ENCODE results near the gene KLK11.

KLK11 gene, protein sequence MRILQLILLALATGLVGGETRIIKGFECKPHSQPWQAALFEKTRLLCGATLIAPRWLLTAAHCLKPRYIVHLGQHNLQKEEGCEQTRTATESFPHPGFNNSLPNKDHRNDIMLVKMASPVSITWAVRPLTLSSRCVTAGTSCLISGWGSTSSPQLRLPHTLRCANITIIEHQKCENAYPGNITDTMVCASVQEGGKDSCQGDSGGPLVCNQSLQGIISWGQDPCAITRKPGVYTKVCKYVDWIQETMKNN

DNA sequence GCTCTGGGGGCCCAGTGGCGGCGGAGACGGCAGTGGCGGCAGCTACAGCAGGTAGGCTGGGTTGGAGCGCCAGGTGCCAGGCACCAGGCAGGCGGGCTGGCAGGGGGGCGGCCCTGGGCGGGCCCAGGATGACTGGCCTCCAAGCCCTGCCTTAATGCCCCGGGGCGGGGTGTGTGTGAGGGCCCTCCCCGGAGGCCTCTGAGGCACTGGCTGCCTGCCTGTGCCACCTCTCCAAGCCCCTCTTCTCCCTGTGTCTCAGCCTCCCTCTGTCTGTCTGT lies at the start of gene KLK11:
Gene KLK11 (minus strand): TSS at position 63 of the 278 bp plus-strand sequence. CDS start 985 bp downstream, outside the sequence.
- no peak for DNase-seq (ENCODE audit: low spot score)

DNA sequence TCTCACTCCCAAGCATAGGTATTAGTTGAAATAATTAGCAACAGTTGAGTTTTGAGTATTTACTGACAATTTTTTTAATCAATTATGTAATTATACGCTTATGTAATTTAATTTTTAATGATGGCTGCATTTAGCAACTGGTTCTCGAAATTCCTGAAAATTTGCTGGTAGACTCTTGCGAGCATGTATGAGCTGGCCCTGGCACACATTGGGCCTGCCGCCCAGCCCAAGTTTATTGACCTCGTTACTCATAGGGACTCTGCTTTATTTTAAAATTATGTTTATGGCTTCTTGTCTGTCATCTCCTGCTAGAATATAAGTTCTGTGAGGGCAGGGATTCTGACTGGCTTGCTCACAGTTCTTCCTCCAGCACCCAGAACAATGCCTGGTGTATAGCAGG lies 49.6 kb upstream of the KLK11 start:
- DNase-seq (ENCODE audit: low spot score) = no peak

DNA sequence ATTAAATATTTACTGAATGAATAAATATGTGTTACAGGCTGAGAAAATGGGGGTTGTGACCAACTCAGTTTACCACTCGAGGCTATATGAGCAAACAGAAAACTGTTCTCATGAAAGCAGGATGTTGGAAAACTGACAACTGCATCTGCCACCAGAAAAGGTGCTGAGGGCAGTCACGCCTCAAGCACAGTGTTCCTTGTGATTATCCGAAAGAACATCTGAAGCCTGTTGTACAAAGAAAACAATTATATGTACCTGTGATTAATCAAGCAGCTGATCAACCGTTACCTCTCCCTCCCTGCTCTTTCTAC lies 44.6 kb upstream of the KLK11 start:
- DNase-seq (ENCODE audit: low spot score) = no peak

DNA sequence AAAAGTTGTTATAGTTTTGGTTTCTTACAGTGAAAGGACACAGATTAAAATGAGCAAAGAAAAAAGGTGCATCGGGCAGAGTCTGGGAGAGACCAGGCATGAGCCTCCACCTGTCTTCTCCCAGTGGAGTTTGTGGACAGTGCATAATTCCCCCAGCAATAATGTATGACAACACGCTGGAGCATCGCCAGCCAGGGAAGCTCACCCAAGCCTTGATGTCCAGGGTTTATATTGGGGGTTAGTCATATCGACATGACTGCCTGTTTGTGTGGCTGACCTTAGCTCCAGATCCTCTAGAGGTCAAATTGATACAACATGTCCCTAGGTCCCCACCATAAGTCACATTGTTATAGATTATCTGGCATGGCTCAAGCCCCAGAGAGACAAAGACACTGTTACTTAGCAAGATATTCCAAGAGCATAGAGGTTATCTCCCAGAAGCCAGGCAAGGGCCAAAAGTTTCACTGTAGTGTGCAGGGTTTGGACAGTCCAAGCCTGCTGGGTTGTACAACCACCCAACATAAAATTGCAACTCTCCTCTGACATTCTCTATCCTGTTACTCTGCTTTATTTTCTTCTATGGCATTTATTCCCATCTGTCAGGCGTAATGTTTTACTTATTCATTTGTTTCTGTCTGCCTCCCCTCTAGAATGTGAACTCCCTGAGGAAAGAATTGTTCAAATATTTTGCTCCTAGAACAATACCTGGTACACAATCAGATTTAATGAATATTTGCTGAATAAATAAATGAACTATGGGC lies 44.1 kb upstream of the KLK11 start:
- DNase-seq (ENCODE audit: low spot score) = no peak

DNA sequence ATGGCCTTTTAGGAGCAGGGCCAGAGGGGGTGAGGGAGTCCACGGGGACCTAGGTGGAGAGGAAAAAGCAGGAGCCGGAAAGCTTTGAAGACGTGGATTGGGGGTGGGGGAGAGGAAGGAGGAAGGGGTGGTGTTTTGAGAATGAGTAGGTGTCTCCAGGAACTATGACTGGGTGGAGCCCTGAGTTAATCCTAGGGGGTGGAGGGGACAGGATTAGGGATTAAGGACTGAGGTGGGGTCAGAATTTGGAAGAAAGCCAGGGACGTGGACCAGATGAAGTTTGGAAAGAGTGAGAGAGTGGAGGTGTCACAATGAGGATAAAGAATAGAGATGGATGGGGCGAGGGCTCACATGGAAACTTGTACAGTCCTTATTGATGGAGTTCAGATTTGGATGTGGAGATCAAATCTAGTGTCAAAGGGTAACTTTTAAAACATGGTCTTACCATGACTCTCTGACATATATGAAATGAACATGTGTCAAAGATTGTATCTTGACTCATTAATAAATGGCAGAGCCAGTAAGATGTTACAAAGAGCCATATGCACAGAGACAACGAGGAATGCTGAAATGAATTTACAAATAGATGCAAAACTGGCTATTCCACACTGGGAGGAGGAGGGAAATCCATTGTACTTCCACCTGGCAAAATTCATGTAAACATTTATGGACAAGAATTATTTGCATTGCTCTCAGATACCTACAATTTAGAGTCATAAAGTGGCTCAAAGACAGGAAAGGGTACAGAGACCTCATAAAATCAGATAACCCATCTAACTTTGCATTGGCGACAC lies 40.2 kb upstream of the KLK11 start:
- DNase-seq (ENCODE audit: low spot score) = no peak

DNA sequence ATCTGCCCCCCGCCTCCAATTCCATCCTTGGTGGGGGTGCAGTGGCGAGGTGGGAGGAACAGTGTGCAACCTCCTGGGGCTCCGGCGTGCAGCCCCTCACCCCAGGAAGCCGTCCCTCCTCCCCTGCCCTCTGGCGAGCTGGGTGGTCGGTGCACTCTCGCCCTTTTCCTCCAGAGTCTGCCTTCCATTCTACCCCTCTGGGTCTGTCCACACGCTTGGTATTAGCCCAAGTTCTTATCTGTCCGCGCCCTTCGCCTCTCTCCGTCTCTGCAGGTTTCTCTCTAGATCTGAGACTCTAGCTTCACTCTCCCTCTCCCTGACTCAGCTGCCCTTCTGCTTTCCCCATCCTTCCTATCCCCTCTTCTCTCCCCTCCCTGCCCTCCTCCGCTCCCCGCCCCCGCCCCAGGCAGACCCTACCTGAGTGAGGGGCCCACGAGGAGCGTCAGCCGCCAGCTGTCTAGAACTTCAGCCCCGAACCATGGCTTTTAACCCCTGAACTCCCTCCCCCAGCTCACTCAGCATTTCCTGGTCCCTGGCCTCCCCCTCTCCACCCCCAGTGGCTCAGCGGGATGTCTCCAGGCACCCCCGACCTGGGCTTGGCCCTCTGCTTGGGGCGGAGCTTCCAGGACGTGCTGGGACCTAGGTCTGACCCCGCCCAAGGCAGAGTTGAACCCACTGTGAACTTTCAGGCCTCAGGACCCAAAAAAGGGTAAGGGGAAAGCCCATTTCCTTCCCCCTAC lies 39.0 kb upstream of the KLK11 start:
- DNase-seq (ENCODE audit: low spot score) = no peak

DNA sequence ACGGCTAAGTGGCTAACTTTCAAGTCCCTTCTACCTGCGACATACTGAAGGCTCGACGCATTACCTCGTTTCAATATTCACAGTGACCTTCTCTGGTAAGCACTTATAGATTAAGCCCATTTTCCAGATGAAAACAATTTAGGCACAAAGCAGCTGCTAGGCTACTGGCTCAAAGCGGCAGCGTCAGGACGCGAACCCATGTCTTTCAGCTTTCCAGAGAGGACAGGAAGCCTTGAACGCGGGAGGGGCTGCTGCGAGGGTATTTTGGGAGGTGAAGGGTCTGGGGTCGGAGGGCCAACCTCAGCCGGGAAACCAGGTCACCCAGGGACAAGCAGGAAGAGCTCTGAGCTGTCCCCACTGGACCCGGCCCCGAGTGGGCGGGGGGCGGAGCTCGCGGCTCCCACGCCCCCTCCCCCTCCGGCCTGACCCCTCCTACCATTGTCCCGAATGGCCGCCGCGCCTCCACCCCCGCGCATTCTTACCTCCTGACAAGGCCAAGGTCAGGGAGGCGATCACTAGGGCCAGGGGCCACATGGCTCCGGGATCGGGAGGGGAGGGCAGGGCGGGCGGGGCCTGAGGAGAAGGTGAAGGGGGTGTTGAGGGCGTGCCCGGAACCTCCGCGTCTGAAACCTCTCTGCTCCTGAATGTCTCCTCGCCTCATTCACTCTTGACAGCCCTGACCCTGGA lies 38.3 kb upstream of the KLK11 start, which contains the start of gene KLK13:
Gene KLK13 (minus strand): TSS at position 559 of the 687 bp plus-strand sequence. CDS start 25 bp downstream, at position 534.
- peak; percentile 31 for DNase-seq (ENCODE audit: low spot score)

DNA sequence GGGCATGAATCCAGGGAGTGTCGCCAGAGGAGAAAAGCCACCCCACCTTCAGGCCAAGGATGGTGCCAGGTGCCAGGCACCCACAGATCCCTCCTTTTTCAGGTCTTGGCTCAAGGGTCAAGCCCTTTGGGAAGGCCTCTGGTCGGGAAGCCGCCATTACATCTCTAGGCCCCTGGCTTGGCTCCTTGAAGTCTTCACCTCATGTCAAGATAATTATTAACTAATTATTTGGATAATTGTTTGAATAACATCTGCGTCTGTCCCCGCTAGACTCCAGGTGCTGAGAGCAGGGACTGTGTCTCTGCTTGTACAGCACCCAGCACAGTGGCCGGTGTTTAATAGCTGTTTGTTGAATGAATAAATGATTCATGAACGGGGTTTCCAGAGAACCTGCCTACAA lies 37.2 kb upstream of the KLK11 start:
- no peak for DNase-seq (ENCODE audit: low spot score)

DNA sequence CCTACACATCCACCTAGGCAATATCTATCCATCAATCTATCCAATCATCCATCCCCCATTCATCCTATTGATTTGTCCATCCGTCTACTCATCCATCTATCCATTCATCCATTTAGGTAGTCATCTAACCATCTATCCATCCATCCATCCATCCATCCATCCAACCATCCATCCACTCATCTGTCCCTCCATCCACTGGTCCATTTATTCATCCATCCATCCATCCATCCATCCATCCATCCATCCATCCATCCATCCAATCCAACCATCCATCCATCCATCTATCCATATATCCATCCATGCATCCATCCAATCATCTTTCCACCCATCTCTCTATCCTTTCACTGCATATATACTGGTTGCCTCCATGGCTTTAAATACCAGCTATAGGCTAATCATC lies 34.6 kb upstream of the KLK11 start:
- DNase-seq (ENCODE audit: low spot score) = no peak

DNA sequence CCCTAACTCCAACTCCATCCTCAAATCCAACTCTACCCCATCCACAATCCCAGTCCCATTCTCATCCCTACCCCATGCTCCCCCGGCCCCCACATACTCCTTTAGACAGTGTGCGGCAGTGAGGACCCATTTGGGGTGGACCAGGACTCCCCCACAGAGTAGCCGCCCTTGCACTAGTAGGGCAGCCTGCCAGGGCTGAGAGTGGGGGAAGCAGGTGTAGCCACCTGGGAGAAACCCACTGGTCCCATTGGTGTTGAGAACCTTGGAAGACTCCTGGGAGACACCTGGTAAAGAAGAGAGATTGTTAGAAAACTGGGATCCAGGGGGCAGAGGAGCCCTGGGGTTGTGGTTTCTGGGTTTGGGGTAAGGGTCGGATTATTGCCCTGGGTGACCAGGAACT lies 33.9 kb upstream of the KLK11 start:
- DNase-seq (ENCODE audit: low spot score) = no peak

DNA sequence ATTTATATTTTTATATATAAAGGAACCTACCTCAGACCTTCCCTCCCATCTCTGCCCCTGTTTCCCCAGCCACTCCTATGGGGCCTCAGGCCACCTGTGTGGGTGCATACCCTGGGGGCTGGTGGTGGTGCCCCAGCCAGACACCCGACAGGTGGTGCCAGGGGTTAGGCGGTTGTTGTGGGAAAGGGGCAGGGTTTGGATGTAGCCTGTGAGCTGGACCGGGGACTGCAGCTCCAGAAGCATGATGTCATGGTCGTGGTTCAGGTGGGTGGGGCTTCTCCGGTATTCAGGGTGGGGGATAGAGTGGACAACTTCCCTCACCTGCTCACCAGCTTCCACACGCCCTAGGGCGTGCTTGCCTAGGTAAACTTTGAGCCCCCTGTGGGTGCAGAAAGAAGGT lies 33.3 kb upstream of the KLK11 start:
- DNase-seq (ENCODE audit: low spot score) = no peak

DNA sequence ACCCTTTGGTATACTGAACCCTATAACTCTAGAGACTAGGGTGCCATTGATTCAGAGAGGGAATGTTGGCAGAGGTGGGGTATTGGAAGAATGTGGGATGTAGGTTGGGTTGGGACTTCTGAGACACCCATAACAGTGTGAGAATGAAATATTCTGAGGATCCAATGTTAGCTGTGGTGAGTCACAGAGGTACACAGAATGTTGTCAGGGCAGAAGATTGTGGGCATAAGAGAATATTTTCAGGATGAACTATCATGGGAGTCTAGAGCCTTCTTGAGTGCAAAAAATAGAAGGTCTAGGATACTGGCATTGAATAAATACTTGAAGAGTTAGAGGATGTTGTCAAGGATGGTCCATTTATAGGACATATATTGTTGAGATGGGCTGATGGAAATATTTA lies 29.4 kb upstream of the KLK11 start:
- no peak for DNase-seq (ENCODE audit: low spot score)

DNA sequence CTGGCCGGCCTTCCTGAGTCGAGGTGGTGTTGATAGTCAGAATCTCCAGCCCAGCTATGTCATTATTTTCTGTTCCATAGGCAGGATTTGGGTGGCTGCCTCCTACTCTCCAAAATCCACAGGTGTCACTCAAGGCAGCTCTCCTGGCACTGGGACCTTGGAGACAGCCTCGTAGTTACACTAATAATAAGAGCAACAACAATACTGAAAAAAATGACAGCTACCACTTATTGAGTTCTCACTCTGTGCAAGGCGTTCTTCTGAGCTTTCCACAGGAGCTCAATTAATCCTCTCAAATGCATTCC lies 20.6 kb upstream of the KLK11 start:
- DNase-seq (ENCODE audit: low spot score) = no peak

DNA sequence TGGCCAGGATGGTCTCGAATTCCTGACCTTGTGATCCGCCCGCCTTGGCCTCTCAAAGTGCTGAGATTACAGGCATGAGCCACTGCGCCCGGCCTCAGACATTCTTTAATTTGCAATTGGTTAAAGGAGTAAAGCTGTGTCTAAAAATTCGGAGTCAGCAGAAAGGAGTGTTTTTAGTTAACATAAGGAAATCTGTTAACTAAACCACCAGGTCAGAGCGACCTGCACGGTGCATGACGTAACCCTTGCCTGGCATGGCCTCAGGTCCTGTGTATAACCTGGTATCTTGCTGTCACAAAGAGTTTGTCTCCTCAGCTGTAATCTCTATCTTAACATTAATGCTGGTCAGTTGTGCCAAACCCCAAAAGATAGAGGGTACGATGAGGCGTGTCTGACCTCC lies 17.9 kb upstream of the KLK11 start:
- no peak for DNase-seq (ENCODE audit: low spot score)

DNA sequence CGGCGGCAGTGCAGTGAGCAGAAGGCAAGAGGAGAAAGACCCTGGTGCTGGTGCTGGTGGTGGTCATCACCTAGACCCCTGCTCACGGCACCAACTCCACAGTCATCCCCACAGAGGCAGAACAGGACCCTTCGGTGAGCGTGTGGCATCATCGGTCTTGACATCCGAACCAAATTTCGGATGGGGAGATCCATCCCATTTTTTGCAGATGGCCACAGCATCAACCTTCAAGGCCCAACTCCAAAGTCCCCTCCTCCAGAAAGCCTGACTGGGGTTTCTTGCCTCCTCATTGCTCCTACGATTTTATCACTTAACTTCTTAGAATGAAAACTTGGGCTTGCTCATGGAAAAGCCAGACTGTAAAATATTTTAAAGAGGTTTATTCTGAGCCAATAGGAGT lies 17.1 kb upstream of the KLK11 start:
- no peak for DNase-seq (ENCODE audit: low spot score)

DNA sequence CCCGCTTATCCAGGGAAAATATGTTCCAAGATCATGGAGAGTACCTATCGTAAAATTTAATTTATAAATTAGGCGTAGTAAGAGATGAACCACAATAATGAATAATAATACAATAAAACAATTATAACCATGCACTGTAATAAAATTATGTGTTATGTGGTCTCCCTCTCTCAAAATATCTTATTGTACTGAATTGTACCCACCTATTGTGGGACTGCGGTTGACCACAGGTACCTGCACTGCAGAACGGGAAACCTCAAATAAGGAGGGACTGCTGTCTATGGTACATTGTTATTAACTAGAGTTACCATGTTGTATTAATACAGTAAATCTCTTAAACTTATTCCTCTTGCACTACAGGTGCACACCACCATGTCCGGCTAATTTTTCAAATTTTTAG lies 13.7 kb upstream of the KLK11 start:
- DNase-seq (ENCODE audit: low spot score) = no peak

DNA sequence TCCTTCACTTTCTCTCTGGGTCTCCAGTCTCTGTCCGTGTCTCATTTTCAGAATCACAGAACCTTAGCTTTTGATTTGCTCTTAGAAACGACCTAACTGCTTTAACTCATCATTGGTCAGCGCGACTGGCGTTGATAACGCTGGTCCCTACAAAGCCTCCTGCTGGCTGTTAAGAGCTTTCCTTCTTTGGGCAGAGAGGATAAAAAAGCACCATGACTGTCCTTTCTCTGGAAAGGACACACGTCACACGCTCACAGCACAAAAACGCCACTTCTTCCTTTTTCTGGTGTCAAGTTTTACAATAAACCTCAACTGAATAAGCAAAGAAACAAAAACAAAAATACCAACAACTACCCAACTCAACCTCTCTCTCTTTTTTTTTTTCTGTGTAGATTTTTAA lies 10.1 kb upstream of the KLK11 start:
- no peak for DNase-seq (ENCODE audit: low spot score)

DNA sequence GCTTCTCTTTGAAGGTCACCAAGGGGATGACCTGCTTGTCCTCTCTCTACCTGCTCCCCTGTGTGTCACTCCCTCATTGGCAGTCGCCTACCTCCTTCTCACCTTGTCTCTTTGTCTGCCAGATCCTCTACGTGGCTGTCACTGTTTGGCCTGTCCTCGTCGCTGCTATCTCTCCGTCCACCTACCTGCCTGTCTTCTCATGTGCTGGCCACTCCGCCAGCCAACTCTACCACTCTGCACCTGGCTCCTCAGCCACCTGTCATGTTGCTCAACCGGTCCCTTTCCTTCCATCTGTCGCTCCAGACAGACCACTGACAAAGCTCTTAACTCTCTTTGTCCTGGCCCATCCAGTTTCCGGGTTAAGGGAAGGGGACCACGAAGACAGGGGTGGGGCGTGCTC lies 8.3 kb upstream of the KLK11 start, which contains the start of gene KLK12:
Gene KLK12 (minus strand): TSS at position 299 of the 400 bp plus-strand sequence. CDS start 381 bp downstream, outside the sequence.
- no peak for DNase-seq (ENCODE audit: low spot score)

DNA sequence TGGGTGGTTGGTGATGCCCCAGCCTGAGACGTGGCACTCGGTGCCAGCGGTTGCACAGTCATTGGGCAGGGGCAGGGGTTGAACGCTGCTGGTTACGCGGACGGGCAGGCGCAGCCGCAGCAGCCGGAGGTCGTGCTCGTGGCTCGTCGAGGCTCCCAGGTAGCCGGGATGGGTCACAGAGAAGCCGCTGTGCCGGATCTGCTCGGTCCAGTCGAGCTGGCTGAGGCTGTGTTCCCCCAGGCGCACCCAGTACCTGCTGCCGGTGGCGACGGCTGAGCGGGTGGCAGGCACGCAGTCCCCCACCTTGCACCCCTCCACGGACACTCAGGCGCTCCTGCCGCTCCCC lies 5.4 kb upstream of the KLK11 start:
- DNase-seq (ENCODE audit: low spot score) = no peak

DNA sequence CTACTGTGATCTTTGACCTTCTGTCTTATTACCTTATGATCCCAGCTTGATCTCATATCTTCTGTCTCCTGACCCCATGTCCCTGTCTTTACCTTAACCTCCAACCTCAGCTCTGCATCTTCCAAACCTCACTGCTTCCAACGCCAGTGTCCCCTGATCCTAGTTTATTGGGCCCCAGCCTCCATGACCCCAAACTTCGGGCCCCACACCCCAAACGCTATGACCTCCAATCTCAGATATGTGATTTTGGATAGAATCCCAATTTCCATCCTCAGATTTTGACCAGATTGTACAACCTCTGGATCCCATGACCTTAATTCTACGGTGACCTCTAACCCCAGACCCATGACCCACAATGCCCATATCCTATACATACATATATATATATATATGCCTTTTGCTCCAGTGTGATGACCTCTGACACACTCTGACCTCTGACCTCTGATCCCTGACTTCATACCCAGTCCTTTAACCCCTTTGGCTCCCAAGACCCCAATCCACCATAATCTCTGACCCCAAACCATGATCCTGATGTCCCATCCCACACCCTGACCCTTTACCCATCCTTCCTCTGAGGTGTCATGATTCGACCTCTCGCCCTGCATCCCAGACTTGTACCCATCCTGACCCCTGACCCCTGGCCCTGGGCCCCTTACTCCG lies 4.9 kb upstream of the KLK11 start:
- no peak for DNase-seq (ENCODE audit: low spot score)

DNA sequence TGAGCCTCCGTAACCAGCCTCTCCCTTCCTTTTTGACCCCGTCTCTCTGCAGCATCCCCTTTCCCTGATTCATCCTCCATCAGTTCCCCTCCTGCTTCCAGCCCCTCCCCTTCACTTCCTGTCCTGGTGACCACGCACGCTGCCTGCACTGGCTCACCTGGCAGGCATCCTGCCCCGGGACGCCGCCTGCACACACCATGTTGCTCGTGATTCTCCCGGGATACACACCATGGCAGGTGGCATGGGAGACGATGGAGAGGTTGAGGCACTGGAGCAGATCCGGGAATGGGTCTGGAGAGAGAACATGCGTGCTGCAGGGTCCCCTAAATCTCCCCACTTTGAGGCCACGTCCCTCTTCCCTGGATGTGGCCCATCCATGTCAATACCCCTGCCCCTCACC lies 4.2 kb upstream of the KLK11 start:
- no peak for DNase-seq (ENCODE audit: low spot score)

DNA sequence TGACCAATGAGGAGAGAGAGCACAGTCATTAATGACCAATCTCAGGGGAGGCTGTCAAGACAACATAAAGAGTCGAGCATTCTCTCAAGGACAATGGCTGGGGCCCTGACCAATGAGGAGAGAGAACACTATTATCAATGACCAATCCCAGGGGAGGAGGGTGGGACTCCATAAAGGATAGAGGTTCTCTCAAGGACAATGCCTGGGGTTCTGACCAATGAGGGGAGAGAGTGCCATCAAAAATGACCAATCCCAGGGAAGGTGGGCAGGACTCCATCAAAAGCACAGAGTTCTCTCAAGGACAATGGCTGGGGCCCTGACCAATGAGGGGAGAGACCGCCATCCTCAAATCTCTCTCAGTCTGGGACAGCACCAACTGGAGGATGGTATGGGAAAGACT lies 3.3 kb upstream of the KLK11 start:
- DNase-seq (ENCODE audit: low spot score) = no peak
